ENCODE measurements around the gene CDC42SE2.
"Not testable (repeated sequence)": the region's sequence is repeated elsewhere in the genome, so short reads cannot be mapped to it uniquely, and the experiment has no call there.

The CDC42SE2 gene

GRCh38 chr5:131303537-131303936 lies 39.7 kb downstream of the CDC42SE2 start:
- TF ChIP-seq POLR2A (IDR thresholded peaks at IDR 0.05; ENCODE audit: low read depth, low read length), result no peak
- no peak for TF ChIP-seq POLR2AphosphoS5 (IDR thresholded peaks at IDR 0.05; ENCODE audit: low read depth, low read length)
- no peak for TF ChIP-seq TAF1 (IDR thresholded peaks at IDR 0.05; ENCODE audit: low read depth, low read length)
- TF ChIP-seq PAX5 (IDR thresholded peaks at IDR 0.05; ENCODE audit: insufficient read depth, low read length, severe bottlenecking), result no peak
- no peak for TF ChIP-seq SPI1 (IDR thresholded peaks at IDR 0.05; ENCODE audit: low read depth, low read length)
- TF ChIP-seq POU2F2 (IDR thresholded peaks at IDR 0.05; ENCODE audit: low read depth, low read length), result no peak
- DNase-seq (ENCODE audit: insufficient read length, low spot score), result no peak
- no peak for FAIRE-seq

- FAIRE-seq, result no peak
- TF ChIP-seq PAX5 (IDR thresholded peaks at IDR 0.05; ENCODE audit: insufficient read depth, low read length, severe bottlenecking), result no peak
- TF ChIP-seq POLR2AphosphoS5 (IDR thresholded peaks at IDR 0.05; ENCODE audit: low read depth, low read length), result no peak
Measured at GRCh38 chr5:131304414-131304813, 40.6 kb downstream of the CDC42SE2 start.

GRCh38 chr5:131305138-131305689 lies 41.4 kb downstream of the CDC42SE2 start:
- TF ChIP-seq SPI1 (IDR thresholded peaks at IDR 0.05; ENCODE audit: low read depth, low read length) (no peak), PAX5 (IDR thresholded peaks at IDR 0.05; ENCODE audit: insufficient read depth, low read length, severe bottlenecking) (no peak), POU2F2 (IDR thresholded peaks at IDR 0.05; ENCODE audit: low read depth, low read length) (no peak), POLR2AphosphoS5 (IDR thresholded peaks at IDR 0.05; ENCODE audit: low read depth, low read length) (no peak), TAF1 (IDR thresholded peaks at IDR 0.05; ENCODE audit: low read depth, low read length) (no peak), POLR2A (IDR thresholded peaks at IDR 0.05; ENCODE audit: low read depth, low read length) (no peak)
- no peak for DNase-seq (ENCODE audit: insufficient read length, low spot score)
- FAIRE-seq, result no peak

More at GRCh38 chr5:131304414-131304813, 40.6 kb downstream of the CDC42SE2 start:
- no peak for DNase-seq (ENCODE audit: insufficient read length, low spot score)

- TF ChIP-seq POU2F2 (IDR thresholded peaks at IDR 0.05; ENCODE audit: low read depth, low read length), result no peak
- no peak for TF ChIP-seq SPI1 (IDR thresholded peaks at IDR 0.05; ENCODE audit: low read depth, low read length)
- no peak for TF ChIP-seq POLR2A (IDR thresholded peaks at IDR 0.05; ENCODE audit: low read depth, low read length)
- no peak for TF ChIP-seq POLR2AphosphoS5 (IDR thresholded peaks at IDR 0.05; ENCODE audit: low read depth, low read length)
- no peak for TF ChIP-seq TAF1 (IDR thresholded peaks at IDR 0.05; ENCODE audit: low read depth, low read length)
- no peak for TF ChIP-seq PAX5 (IDR thresholded peaks at IDR 0.05; ENCODE audit: insufficient read depth, low read length, severe bottlenecking)
- no peak for FAIRE-seq
- no peak for DNase-seq (ENCODE audit: insufficient read length, low spot score)
Measured at GRCh38 chr5:131305906-131306305, 42.1 kb downstream of the CDC42SE2 start.

- not testable (repeated sequence) for DNase-seq (ENCODE audit: insufficient read length, low spot score); FAIRE-seq
Measured at GRCh38 chr5:131312235-131312772, 48.5 kb downstream of the CDC42SE2 start.

- DNase-seq (ENCODE audit: insufficient read length, low spot score), result no peak
- TF ChIP-seq SPI1 (IDR thresholded peaks at IDR 0.05; ENCODE audit: low read depth, low read length) (no peak), TAF1 (IDR thresholded peaks at IDR 0.05; ENCODE audit: low read depth, low read length) (no peak), PAX5 (IDR thresholded peaks at IDR 0.05; ENCODE audit: insufficient read depth, low read length, severe bottlenecking) (no peak), POLR2AphosphoS5 (IDR thresholded peaks at IDR 0.05; ENCODE audit: low read depth, low read length) (no peak), POU2F2 (IDR thresholded peaks at IDR 0.05; ENCODE audit: low read depth, low read length) (no peak), POLR2A (IDR thresholded peaks at IDR 0.05; ENCODE audit: low read depth, low read length) (no peak)
- FAIRE-seq, result no peak
Measured at GRCh38 chr5:131316026-131316425, 52.2 kb downstream of the CDC42SE2 start.

- DNase-seq (ENCODE audit: insufficient read length, low spot score) (no peak), FAIRE-seq (no peak)
- TF ChIP-seq SPI1 (IDR thresholded peaks at IDR 0.05; ENCODE audit: low read depth, low read length) (no peak), PAX5 (IDR thresholded peaks at IDR 0.05; ENCODE audit: insufficient read depth, low read length, severe bottlenecking) (no peak), POLR2AphosphoS5 (IDR thresholded peaks at IDR 0.05; ENCODE audit: low read depth, low read length) (no peak), POU2F2 (IDR thresholded peaks at IDR 0.05; ENCODE audit: low read depth, low read length) (no peak), TAF1 (IDR thresholded peaks at IDR 0.05; ENCODE audit: low read depth, low read length) (no peak), POLR2A (IDR thresholded peaks at IDR 0.05; ENCODE audit: low read depth, low read length) (no peak)
Measured at GRCh38 chr5:131316822-131317221, 53.0 kb downstream of the CDC42SE2 start.

- FAIRE-seq, result no peak
- DNase-seq (ENCODE audit: insufficient read length, low spot score), result no peak
- no peak for TF ChIP-seq SPI1 (IDR thresholded peaks at IDR 0.05; ENCODE audit: low read depth, low read length)
- no peak for TF ChIP-seq TAF1 (IDR thresholded peaks at IDR 0.05; ENCODE audit: low read depth, low read length)
Measured at GRCh38 chr5:131318455-131318854, 54.6 kb downstream of the CDC42SE2 start.

GRCh38 chr5:131321066-131321465 lies 57.2 kb downstream of the CDC42SE2 start:
- TF ChIP-seq POLR2A (IDR thresholded peaks at IDR 0.05; ENCODE audit: low read depth, low read length), result no peak
- TF ChIP-seq POU2F2 (IDR thresholded peaks at IDR 0.05; ENCODE audit: low read depth, low read length), result no peak
- no peak for TF ChIP-seq PAX5 (IDR thresholded peaks at IDR 0.05; ENCODE audit: insufficient read depth, low read length, severe bottlenecking)
- peak; percentile 43 for FAIRE-seq
- no peak for DNase-seq (ENCODE audit: insufficient read length, low spot score)

GRCh38 chr5:131322926-131323325 lies 59.1 kb downstream of the CDC42SE2 start:
- TF ChIP-seq POU2F2 (IDR thresholded peaks at IDR 0.05; ENCODE audit: low read depth, low read length) (no peak), PAX5 (IDR thresholded peaks at IDR 0.05; ENCODE audit: insufficient read depth, low read length, severe bottlenecking) (no peak), SPI1 (IDR thresholded peaks at IDR 0.05; ENCODE audit: low read depth, low read length) (no peak), TAF1 (IDR thresholded peaks at IDR 0.05; ENCODE audit: low read depth, low read length) (no peak), POLR2AphosphoS5 (IDR thresholded peaks at IDR 0.05; ENCODE audit: low read depth, low read length) (no peak), POLR2A (IDR thresholded peaks at IDR 0.05; ENCODE audit: low read depth, low read length) (no peak)

More at GRCh38 chr5:131322926-131323325, 59.1 kb downstream of the CDC42SE2 start:
- DNase-seq (ENCODE audit: insufficient read length, low spot score) (no peak), FAIRE-seq (no peak)
